Gastrocnemius medialis (tissue), 4 donors: Measurements from ENCODE around the gene PFKM. TPM values are rescaled to one million over a fixed set of nuclear protein-coding genes. Genes with fewer than 3 reads are reported as not detected.

ENCODE experiments used
- ATAC-seq, 2 donors: fragments of 150-250 bp; one replicate each; pipeline ENCODE4 v1.9.1; 2016
- DNase-seq, 2 donors: peaks; one replicate each; pipeline ENCODE4 v3.0.0-alpha.2; 2019
- H3K27ac ChIP-seq, 4 donors: fragments of 200-600 bp; sonication (generic); 1 replicate in 1 of 4; 2 replicates in 3 of 4; pipeline ENCODE4 v1.5.1; 2016 to 2018; ENCODE audit warnings: mild to moderate bottlenecking in 2 of 4, moderate library complexity in 1 of 4
- H3K27me3 ChIP-seq, 3 donors: fragments of 200-600 bp; sonication (generic) in 2 of 3; 1 replicate in 1 of 3; 2 replicates in 2 of 3; pipeline versions ENCODE4 v1.5.1 to v1.6.0; 2016 to 2019; ENCODE audit warnings: mild to moderate bottlenecking in 1 of 3, moderate library complexity in 1 of 3
- H3K36me3 ChIP-seq, 2 donors: fragments of 200-600 bp; sonication (generic) in 1 of 2; one replicate each; pipeline ENCODE4 v1.5.1; 2017 to 2018
- H3K4me1 ChIP-seq, 2 donors: fragments of 200-600 bp; sonication (generic) in 1 of 2; one replicate each; pipeline ENCODE4 v1.5.1; 2016 to 2017; ENCODE audit warnings: mild to moderate bottlenecking in 2 of 2
- H3K4me3 ChIP-seq, 4 donors: fragments of 200-600 bp; sonication (generic) in 3 of 4; 1 replicate in 1 of 4; 2 replicates in 3 of 4; pipeline ENCODE4 v1.5.1; 2016 to 2019; ENCODE audit warnings: mild to moderate bottlenecking in 2 of 4
- H3K9me3 ChIP-seq, 3 donors: fragments of 200-600 bp; sonication (generic) in 2 of 3; 1 replicate in 1 of 3; 2 replicates in 2 of 3; pipeline ENCODE4 v1.5.1; 2016 to 2019
- POLR2A ChIP-seq, 2 donors: fragments of 450-650 bp; IDR thresholded peaks; one replicate each; pipeline ENCODE4 v1.6.1; 2017; ENCODE audit warnings: antibody characterized with exemption in 2 of 2, mild to moderate bottlenecking in 2 of 2, moderate library complexity in 2 of 2
- in situ Hi-C, 4 donors: fragments of 200-750 bp; cut with MboI; loops; one replicate each; pipeline versions ENCODE4 v1.15.0 to v1.8.0; 2017; ENCODE audit warnings: low sequenced_read_pairs in 4 of 4
- intact Hi-C: fragments of 100-400 bp; cut with DNase I; formaldehyde crosslinking; loops from one replicate; pipeline ENCODE4 v1.15.1; 2023; ENCODE audit warnings: low total_unique reads
- total RNA-seq, 4 donors: library from RNA; depleted of rRNA; stranded (reverse); fragments of >200 nt; gene quantifications; one replicate each; pipeline versions ENCODE4 v1.1.0 to v1.2.3, GENCODE V29; 2016
- TF ChIP-seq, protein P1 (sequence below), 5 experiments: fragments of 450-650 bp in 3 of 5; fragments of 200-600 bp in 2 of 5; sonication (generic) in 2 of 5; IDR thresholded peaks in 4 of 5; conservative IDR thresholded peaks in 1 of 5; 1 replicate in 4 of 5; 2 replicates in 1 of 5; pipeline ENCODE4 v1.5.1; 2016 to 2019; ENCODE audit warnings: antibody characterized with exemption in 5 of 5, mild to moderate bottlenecking in 3 of 5, moderate library complexity in 3 of 5

Gene PFKM
- total RNA-seq, 4 donors from 2014 or later, result 341 to 1,022 (median 763) TPM

DNA sequence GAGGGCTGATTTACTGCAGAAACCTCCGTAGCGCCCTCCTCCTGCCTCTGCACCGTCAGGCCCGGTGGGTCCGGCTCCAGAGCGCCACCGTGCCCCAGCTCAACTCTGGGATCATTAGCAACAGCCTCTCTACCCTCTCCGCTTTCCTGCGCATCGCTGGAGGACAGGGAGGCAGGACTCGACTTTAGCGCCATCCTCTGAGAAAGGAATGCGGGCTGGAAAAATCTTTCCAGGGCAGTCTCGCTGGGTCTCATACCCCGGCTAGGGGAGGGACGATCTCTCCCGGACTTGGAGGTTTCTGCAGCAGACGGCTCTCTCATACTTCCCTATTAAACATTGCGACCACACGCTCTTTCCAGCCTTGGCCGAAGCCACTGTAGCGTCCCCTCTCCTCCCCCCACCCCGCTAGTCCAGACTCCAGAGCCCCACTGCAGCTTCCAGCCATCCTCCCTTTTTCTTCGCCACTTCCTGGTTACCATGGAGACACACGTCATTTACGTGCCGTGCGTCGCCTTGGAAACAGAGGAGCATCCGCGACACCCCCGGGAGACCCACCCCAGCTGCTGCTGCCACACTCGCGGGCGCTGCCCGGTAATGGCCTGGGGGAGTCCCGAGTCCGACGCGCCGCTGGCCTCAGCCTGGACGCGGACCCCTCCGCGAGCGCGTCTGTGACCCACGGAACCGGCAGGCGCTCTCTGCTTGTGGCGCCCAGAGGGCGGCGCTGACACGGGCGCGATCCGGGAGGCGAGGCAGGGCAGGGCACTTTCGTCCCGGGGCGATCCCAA is 64.1 kb downstream of the PFKM start, which contains the start of gene CCDC184:
CCDC184 (plus strand) TSS at position 554 of the 785 bp plus-strand sequence. CDS start 479 bp downstream, outside the sequence.
- no peaks in the 10 kb centered on the region for H3K36me3 ChIP-seq
- H3K27ac ChIP-seq, result peak within 1 kb of the TSS; percentile 17 to 56 (median 38)
- H3K9me3 ChIP-seq, result no peaks in the 10 kb centered on the region
- ATAC-seq (peak; percentile 40 to 55), DNase-seq (peak in 1 of 2 donors; percentile 26)
- intact Hi-C loops (loop anchor here (5.0 kb wide), 1 partner anchor 216 kb away; no protein-coding TSS in a partner anchor), in situ Hi-C loops (loop anchor here in 3 of 4 donors (25.0 kb wide), 1 partner anchor 221 kb away; the partner anchor contains the start of gene TMEM106C (in 3 of the 3))
- H3K27me3 ChIP-seq, result peaks cover 44 to 64% (median 57%) of the 10 kb centered on the region in 3 donors
- H3K4me1 ChIP-seq, result peaks cover 13 to 18% of the 10 kb centered on the region in 2 donors
- peak in 1 of 2 donors; percentile 20 for TF ChIP-seq POLR2A (IDR thresholded peaks at IDR 0.05)
- TF ChIP-seq, protein P1, sequence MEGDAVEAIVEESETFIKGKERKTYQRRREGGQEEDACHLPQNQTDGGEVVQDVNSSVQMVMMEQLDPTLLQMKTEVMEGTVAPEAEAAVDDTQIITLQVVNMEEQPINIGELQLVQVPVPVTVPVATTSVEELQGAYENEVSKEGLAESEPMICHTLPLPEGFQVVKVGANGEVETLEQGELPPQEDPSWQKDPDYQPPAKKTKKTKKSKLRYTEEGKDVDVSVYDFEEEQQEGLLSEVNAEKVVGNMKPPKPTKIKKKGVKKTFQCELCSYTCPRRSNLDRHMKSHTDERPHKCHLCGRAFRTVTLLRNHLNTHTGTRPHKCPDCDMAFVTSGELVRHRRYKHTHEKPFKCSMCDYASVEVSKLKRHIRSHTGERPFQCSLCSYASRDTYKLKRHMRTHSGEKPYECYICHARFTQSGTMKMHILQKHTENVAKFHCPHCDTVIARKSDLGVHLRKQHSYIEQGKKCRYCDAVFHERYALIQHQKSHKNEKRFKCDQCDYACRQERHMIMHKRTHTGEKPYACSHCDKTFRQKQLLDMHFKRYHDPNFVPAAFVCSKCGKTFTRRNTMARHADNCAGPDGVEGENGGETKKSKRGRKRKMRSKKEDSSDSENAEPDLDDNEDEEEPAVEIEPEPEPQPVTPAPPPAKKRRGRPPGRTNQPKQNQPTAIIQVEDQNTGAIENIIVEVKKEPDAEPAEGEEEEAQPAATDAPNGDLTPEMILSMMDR (IDR thresholded peaks at IDR 0.05 in 4 of 5, conservative IDR thresholded peaks at IDR 0.05 in 1 of 5), result no peak
- peak within 1 kb of the TSS; percentile 58 to 62 (median 60) for H3K4me3 ChIP-seq

DNA sequence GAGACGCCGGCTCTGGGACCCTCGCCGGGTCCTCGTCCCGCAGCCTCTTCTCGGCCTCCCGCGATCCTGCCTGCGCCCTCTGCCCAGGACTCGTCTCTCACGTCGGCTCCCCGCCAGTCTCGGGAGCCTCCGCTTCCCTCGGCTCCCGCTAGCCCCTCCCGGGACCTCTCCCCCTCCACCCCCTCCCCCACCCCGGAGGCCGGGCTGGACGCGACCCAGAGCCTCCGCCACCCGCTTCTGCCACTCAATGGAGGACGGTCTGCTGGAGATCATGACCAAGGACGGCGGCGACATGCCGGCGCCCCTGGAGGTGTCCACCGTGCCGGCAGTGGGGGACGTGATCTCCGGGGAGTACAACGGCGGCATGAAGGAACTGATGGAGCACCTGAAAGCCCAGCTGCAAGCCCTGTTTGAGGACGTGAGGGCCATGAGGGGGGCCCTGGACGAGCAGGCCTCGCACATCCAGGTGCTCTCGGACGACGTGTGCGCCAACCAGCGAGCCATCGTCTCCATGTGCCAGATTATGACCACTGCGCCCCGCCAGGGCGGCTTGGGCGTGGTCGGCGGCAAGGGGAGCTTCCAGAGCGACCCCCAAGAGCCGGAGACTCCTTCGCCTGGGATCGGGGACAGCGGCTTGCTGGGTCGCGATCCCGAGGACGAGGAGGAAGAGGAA is 64.8 kb downstream of the PFKM start:
- intact Hi-C loops (loop anchor here (5.0 kb wide), 1 partner anchor 217 kb away; no protein-coding TSS in a partner anchor), in situ Hi-C loops (loop anchor here in 3 of 4 donors (25.0 kb wide), 1 partner anchor 222 kb away; the partner anchor contains the start of gene TMEM106C (in 3 of the 3))
- no peak for DNase-seq
- Histone ChIP-seq H3K27ac (peak overlapping the region in 3 of 4 donors; percentile 24 to 56 (median 52)), H3K9me3 (no peaks in the 10 kb centered on the region), H3K27me3 (peaks cover 44 to 59% (median 57%) of the 10 kb centered on the region in 3 donors), H3K4me1 (peaks cover 13 to 18% of the 10 kb centered on the region in 2 donors), H3K4me3 (peak overlapping the region; percentile 58 to 62 (median 60)), H3K36me3 (no peaks in the 10 kb centered on the region)
- no peak for ATAC-seq
- no peak for TF ChIP-seq POLR2A (IDR thresholded peaks at IDR 0.05)
- TF ChIP-seq, protein P1 (IDR thresholded peaks at IDR 0.05 in 4 of 5, conservative IDR thresholded peaks at IDR 0.05 in 1 of 5), result no peak

DNA sequence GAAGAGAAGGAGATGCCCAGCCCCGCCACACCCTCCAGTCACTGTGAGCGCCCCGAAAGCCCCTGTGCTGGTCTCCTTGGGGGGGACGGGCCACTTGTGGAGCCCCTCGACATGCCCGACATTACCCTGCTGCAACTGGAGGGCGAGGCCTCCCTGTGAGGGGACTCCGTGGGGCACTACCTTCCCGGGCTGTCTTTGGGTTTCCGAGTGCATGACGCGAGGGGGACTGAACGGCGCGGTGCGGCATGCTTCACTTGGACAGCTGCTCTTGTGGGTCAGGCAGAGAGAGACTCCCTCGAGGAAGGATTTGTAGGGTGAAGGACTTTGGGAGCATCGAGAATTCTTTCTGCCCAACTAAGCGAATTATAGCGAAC is 65.4 kb downstream of the PFKM start:
- Histone ChIP-seq H3K27ac (peak overlapping the region in 3 of 4 donors; percentile 24 to 56 (median 52)), H3K4me1 (peaks cover 13 to 18% of the 10 kb centered on the region in 2 donors), H3K36me3 (no peaks in the 10 kb centered on the region), H3K9me3 (no peaks in the 10 kb centered on the region), H3K4me3 (peak overlapping the region; percentile 58 to 62 (median 60)), H3K27me3 (peaks cover 44 to 59% (median 57%) of the 10 kb centered on the region in 3 donors)
- intact Hi-C loops (loop anchor here (5.0 kb wide), 1 partner anchor 217 kb away; no protein-coding TSS in a partner anchor), in situ Hi-C loops (loop anchor here in 3 of 4 donors (25.0 kb wide), 1 partner anchor 222 kb away; the partner anchor contains the start of gene TMEM106C (in 3 of the 3))
- DNase-seq, result no peak
- no peak for TF ChIP-seq POLR2A (IDR thresholded peaks at IDR 0.05)
- TF ChIP-seq, protein P1 (IDR thresholded peaks at IDR 0.05 in 4 of 5, conservative IDR thresholded peaks at IDR 0.05 in 1 of 5), result no peak
- ATAC-seq, result no peak

DNA sequence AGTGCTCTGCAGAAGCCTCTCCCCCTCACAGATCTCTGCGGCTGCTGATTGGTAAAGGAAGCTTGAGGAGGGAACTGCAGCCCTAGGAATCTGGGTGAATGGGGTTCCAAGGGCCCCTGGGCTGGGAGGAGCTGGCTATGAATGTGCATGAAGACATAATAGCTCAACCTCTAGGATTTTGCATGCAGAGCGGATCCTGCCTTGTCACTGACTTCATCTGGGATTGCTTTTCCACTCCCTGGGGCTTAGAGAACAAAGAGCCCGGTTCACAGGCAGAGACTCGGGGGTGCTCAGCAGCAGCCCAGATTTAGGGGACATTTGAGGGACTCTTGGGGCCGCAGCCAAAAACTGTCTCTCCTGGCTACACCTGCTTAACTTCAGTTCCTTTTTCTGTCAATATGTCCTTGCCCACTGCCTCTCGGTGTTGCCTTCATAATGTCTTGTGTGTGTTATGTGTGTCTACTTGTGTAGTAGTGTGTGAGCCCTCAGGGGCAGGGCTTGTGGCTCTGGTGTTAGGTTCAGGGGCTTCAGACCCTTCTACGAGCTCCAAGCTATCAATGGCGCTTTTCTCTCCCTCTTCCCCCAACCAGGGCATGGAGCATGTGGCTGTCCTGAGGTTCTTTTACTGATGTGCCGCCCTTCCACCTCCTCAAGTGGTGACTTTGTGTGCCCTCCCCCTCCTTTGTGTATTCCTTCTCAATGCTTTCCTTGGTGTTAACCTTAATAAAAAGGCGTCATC is 66.2 kb downstream of the PFKM start:
- TF ChIP-seq, protein P1 (IDR thresholded peaks at IDR 0.05 in 4 of 5, conservative IDR thresholded peaks at IDR 0.05 in 1 of 5), result no peak
- no peak for TF ChIP-seq POLR2A (IDR thresholded peaks at IDR 0.05)
- in situ Hi-C loops, result loop anchor here in 3 of 4 donors (25.0 kb wide), 1 partner anchor 223 kb away; the partner anchor contains the start of gene TMEM106C (in 3 of the 3)
- ATAC-seq, result no peak
- DNase-seq, result no peak
- no peak overlapping the region for H3K27ac ChIP-seq
- no peaks in the 10 kb centered on the region for H3K36me3 ChIP-seq
- H3K9me3 ChIP-seq, result no peaks in the 10 kb centered on the region
- peaks cover 43 to 55% (median 53%) of the 10 kb centered on the region in 3 donors for H3K27me3 ChIP-seq
- H3K4me1 ChIP-seq, result peaks cover 13 to 18% of the 10 kb centered on the region in 2 donors
- intact Hi-C loops, result loop anchor here (5.0 kb wide), 2 partner anchors 103 to 432 kb away; no protein-coding TSS in a partner anchor
- peak overlapping the region in 2 of 4 donors; percentile 9 to 62 for H3K4me3 ChIP-seq
